SK-N-SH treated with all-trans-retinoic acid at 6 μM for 48 hours (cell line): ENCODE measurements around the gene STK39.

Experiments used
- CREB5 ChIP-seq: fragments of 250-450 bp; sonication (Bioruptor Pico); IDR thresholded peaks from 2 replicates; pipeline ENCODE4 v1.5.1; 2020; ENCODE audit warnings: low read depth, mild to moderate bottlenecking, moderate library complexity
- CSDC2 ChIP-seq: fragments of 250-450 bp; sonication (Bioruptor Pico); IDR thresholded peaks from 2 replicates; pipeline ENCODE4 v1.5.0; 2020; ENCODE audit warnings: mild to moderate bottlenecking, moderate library complexity
- CSRNP3 ChIP-seq: fragments of 250-450 bp; sonication (Bioruptor Pico); IDR thresholded peaks from 2 replicates; pipeline ENCODE4 v1.5.1; 2021; ENCODE audit warnings: mild to moderate bottlenecking, moderate library complexity
- ESRRG ChIP-seq: fragments of 250-450 bp; sonication (Bioruptor Pico); IDR thresholded peaks from 2 replicates; pipeline ENCODE4 v1.6.1; 2021; ENCODE audit warnings: mild to moderate bottlenecking
- GLIS3 ChIP-seq: fragments of 250-450 bp; sonication (Bioruptor Pico); IDR thresholded peaks from 2 replicates; pipeline ENCODE4 v1.5.0; 2020; ENCODE audit warnings: mild to moderate bottlenecking, moderate library complexity
- ISL1 ChIP-seq: fragments of 250-450 bp; sonication (Bioruptor Pico); IDR thresholded peaks from 2 replicates; pipeline ENCODE4 v2.1.2; 2022; ENCODE audit warnings: mild to moderate bottlenecking, moderate library complexity
- OSR1 ChIP-seq: fragments of 250-450 bp; sonication (Bioruptor Pico); IDR thresholded peaks from 2 replicates; pipeline ENCODE4 v1.8.0; 2022; ENCODE audit warnings: moderate library complexity, mild to moderate bottlenecking, inconsistent platforms
- PATZ1 ChIP-seq: fragments of 250-450 bp; sonication (Bioruptor Pico); IDR thresholded peaks from 2 replicates; pipeline ENCODE4 v1.8.0; 2020; ENCODE audit warnings: mild to moderate bottlenecking, moderate library complexity, borderline replicate concordance
- POU6F1 ChIP-seq: fragments of 250-450 bp; sonication (Bioruptor Pico); IDR thresholded peaks from 2 replicates; pipeline ENCODE4 v1.8.0; 2021; ENCODE audit warnings: low read depth, mild to moderate bottlenecking, moderate library complexity, borderline replicate concordance
- PPARA ChIP-seq: fragments of 250-450 bp; sonication (Bioruptor Pico); IDR thresholded peaks from 2 replicates; pipeline ENCODE4 v1.5.0; 2020; ENCODE audit warnings: mild to moderate bottlenecking, borderline replicate concordance
- RARB ChIP-seq: fragments of 250-450 bp; sonication (Bioruptor Pico); IDR thresholded peaks from 2 replicates; pipeline ENCODE4 v1.8.0; 2021; ENCODE audit warnings: mild to moderate bottlenecking, moderate library complexity
- TOX ChIP-seq: fragments of 250-450 bp; sonication (Bioruptor Pico); IDR thresholded peaks from 2 replicates; pipeline ENCODE4 v1.8.0; 2021; ENCODE audit warnings: mild to moderate bottlenecking, moderate library complexity, borderline replicate concordance
- ZNF565 ChIP-seq: fragments of 450-650 bp; formaldehyde crosslinking; conservative IDR thresholded peaks from 2 replicates; pipeline ENCODE4 v1.5.0; 2020; ENCODE audit warnings: low read depth, mild to moderate bottlenecking, moderate library complexity

- no peak for TF ChIP-seq PPARA (CRISPR knock-in tag)
- TF ChIP-seq TOX (CRISPR knock-in tag): no peak
- TF ChIP-seq OSR1 (CRISPR knock-in tag): no peak
- TF ChIP-seq PATZ1 (CRISPR knock-in tag): no peak
- TF ChIP-seq CSRNP3: no peak
- no peak for TF ChIP-seq ISL1 (CRISPR knock-in tag)
- no peak for TF ChIP-seq ZNF565 (CRISPR knock-in tag)
- no peak for TF ChIP-seq ESRRG (CRISPR knock-in tag)
- no peak for TF ChIP-seq POU6F1 (CRISPR knock-in tag)
- no peak for TF ChIP-seq RARB (CRISPR knock-in tag)
- no peak for TF ChIP-seq CSDC2 (CRISPR knock-in tag)
- TF ChIP-seq GLIS3 (CRISPR knock-in tag): no peak
- TF ChIP-seq CREB5 (CRISPR knock-in tag): no peak
Observed at GRCh38 chr2:168207851-168208250, 39.5 kb downstream of the STK39 start.
